Smooth muscle cell (in vitro differentiated cells): Measurements from ENCODE around the gene TTLL11. TPM values are rescaled to one million over a fixed set of nuclear protein-coding genes. Genes with fewer than 3 reads are reported as not detected.

Source experiments
- DNase-seq: peaks from one replicate; lab custom pipeline; 2025; ENCODE audit not compliant: unreplicated experiment; lab: John Stamatoyannopoulos, UW
- H2AFZ ChIP-seq: fragments of 200-600 bp; sonication (generic); 2 replicates; pipeline ENCODE4 v1.6.0; 2016; ENCODE audit warnings: antibody characterized with exemption, low read depth, mild to moderate bottlenecking
- H3F3A ChIP-seq: fragments of 200-600 bp; sonication (generic); 2 replicates; pipeline ENCODE4 v1.6.0; 2017; ENCODE audit warnings: antibody characterized with exemption, low read depth
- H3K27ac ChIP-seq: fragments of 200-600 bp; sonication (generic); 2 replicates; pipeline ENCODE4 v1.5.1; 2016; ENCODE audit warnings: low read depth, mild to moderate bottlenecking
- H3K27me3 ChIP-seq: fragments of 200-600 bp; sonication (generic); 2 replicates; pipeline ENCODE4 v1.6.1; 2016; ENCODE audit warnings: low read depth, mild to moderate bottlenecking
- H3K36me3 ChIP-seq: fragments of 200-600 bp; sonication (generic); 2 replicates; pipeline ENCODE4 v1.5.1; 2016; ENCODE audit warnings: low read depth
- H3K4me1 ChIP-seq: fragments of 200-600 bp; sonication (generic); 2 replicates; pipeline ENCODE4 v1.5.1; 2016; ENCODE audit warnings: low read depth
- H3K4me2 ChIP-seq: fragments of 200-600 bp; sonication (generic); 2 replicates; pipeline ENCODE4 v1.6.0; 2016; ENCODE audit warnings: mild to moderate bottlenecking
- H3K4me3 ChIP-seq: fragments of 200-600 bp; sonication (generic); 2 replicates; pipeline ENCODE4 v1.5.1; 2016; ENCODE audit warnings: mild to moderate bottlenecking
- H3K79me2 ChIP-seq: fragments of 200-600 bp; sonication (generic); 2 replicates; pipeline ENCODE4 v1.6.0; 2016; ENCODE audit warnings: low read depth, mild to moderate bottlenecking
- H3K9ac ChIP-seq: fragments of 200-600 bp; sonication (generic); 2 replicates; pipeline ENCODE4 v1.6.0; 2016; ENCODE audit warnings: low read depth
- H3K9me3 ChIP-seq: fragments of 200-600 bp; sonication (generic); replicated peaks from 2 replicates; pipeline ENCODE4 v1.5.1; 2016; ENCODE audit warnings: low read depth
- H4K20me1 ChIP-seq: fragments of 200-600 bp; sonication (generic); 2 replicates; pipeline ENCODE4 v1.6.0; 2016; ENCODE audit warnings: low read depth
- CTCF ChIP-seq: fragments of 200-600 bp; sonication (generic); IDR thresholded peaks from 2 replicates; pipeline ENCODE4 v1.5.1; 2017; ENCODE audit warnings: borderline replicate concordance, mild to moderate bottlenecking, antibody characterized with exemption; ENCODE audit not compliant: insufficient read depth, poor library complexity, severe bottlenecking
- WGBS: methylation state at CpG from one replicate; pipeline ENCODE4 v1.1.7; 2016; ENCODE audit warnings: low lambda C conversion rate; 5-methylcytosine and 5-hydroxymethylcytosine counted together
- polyA plus RNA-seq: library from polyadenylated mRNA; unstranded; fragments of >200 nt; fragmentation: Nextera tagmentation; extraction: Ambion mirVana; gene quantifications from 2 replicates; pipeline ENCODE4 v1.2.1, GENCODE V29; 2016
- total RNA-seq: library from RNA; depleted of rRNA; stranded (reverse); fragments of >200 nt; gene quantifications from 2 replicates; pipeline ENCODE4 v1.2.3, GENCODE V29; 2014

Gene TTLL11
- total and polyA plus RNA-seq, 2 experiments from 2014 or later = 2.6 to 3.7 TPM

- Histone ChIP-seq H3K4me3 (no peak overlapping the region), H3K9me3 (no peaks in the 10 kb centered on the region), H3F3A (no peaks in the 10 kb centered on the region), H3K27me3 (no peaks in the 10 kb centered on the region), H3K27ac (no peak overlapping the region), H3K36me3 (peaks cover under 1% of the 10 kb centered on the region), H4K20me1 (peaks cover 24% of the 10 kb centered on the region), H3K79me2 (peaks cover 1% of the 10 kb centered on the region), H2AFZ (no peak overlapping the region), H3K9ac (no peak overlapping the region), H3K4me1 (peaks cover 23% of the 10 kb centered on the region), H3K4me2 (no peak overlapping the region)
- 77% methylated on average over 2 of the region's 2 CpGs for WGBS
- no peak for DNase-seq
- TF ChIP-seq CTCF = no peak
Measured at GRCh38 chr9:121783111-121783510, 310.0 kb downstream of the TTLL11 start.

- peaks cover 23% of the 10 kb centered on the region for H3K4me1 ChIP-seq
- no peak overlapping the region for H2AFZ ChIP-seq
- H3K27me3 ChIP-seq = no peaks in the 10 kb centered on the region
- TF ChIP-seq CTCF = no peak
- H3K36me3 ChIP-seq = peaks cover 5% of the 10 kb centered on the region
- H3K4me3 ChIP-seq = no peak overlapping the region
- no peak for DNase-seq
- peaks cover 28% of the 10 kb centered on the region for H4K20me1 ChIP-seq
- no peak overlapping the region for H3K9ac ChIP-seq
- 95% methylated on average over 14 of the region's 17 CpGs for WGBS
- H3K27ac ChIP-seq = no peak overlapping the region
- no peaks in the 10 kb centered on the region for H3K9me3 ChIP-seq
- no peak overlapping the region for H3K4me2 ChIP-seq
- H3K79me2 ChIP-seq = peaks cover 5% of the 10 kb centered on the region
- H3F3A ChIP-seq = no peaks in the 10 kb centered on the region
Measured at GRCh38 chr9:121782514-121783110, 310.5 kb downstream of the TTLL11 start.

GRCh38 chr9:121781701-121782464, 311.2 kb downstream of the TTLL11 start:
- 99% methylated on average over 17 of the region's 17 CpGs for WGBS
- Histone ChIP-seq H4K20me1 (peaks cover 28% of the 10 kb centered on the region), H3K9me3 (no peaks in the 10 kb centered on the region), H3K79me2 (peaks cover 5% of the 10 kb centered on the region), H2AFZ (no peak overlapping the region), H3K27ac (no peak overlapping the region), H3K36me3 (peaks cover 10% of the 10 kb centered on the region), H3K9ac (no peak overlapping the region), H3K4me1 (peaks cover 23% of the 10 kb centered on the region), H3K4me3 (no peak overlapping the region), H3F3A (no peaks in the 10 kb centered on the region), H3K27me3 (no peaks in the 10 kb centered on the region), H3K4me2 (no peak overlapping the region)
- no peak for DNase-seq
- TF ChIP-seq CTCF = no peak

GRCh38 chr9:121781145-121781548, 312.0 kb downstream of the TTLL11 start:
- Histone ChIP-seq H3K79me2 (peaks cover 5% of the 10 kb centered on the region), H3K9me3 (no peaks in the 10 kb centered on the region), H4K20me1 (peaks cover 28% of the 10 kb centered on the region), H3F3A (no peaks in the 10 kb centered on the region), H3K36me3 (peaks cover 10% of the 10 kb centered on the region), H2AFZ (no peak overlapping the region), H3K4me2 (no peak overlapping the region), H3K27me3 (no peaks in the 10 kb centered on the region), H3K4me3 (no peak overlapping the region), H3K4me1 (peaks cover 23% of the 10 kb centered on the region), H3K27ac (no peak overlapping the region), H3K9ac (no peak overlapping the region)
- no peak for TF ChIP-seq CTCF
- WGBS = 96% methylated on average over 8 of the region's 8 CpGs
- no peak for DNase-seq
